NCI-H2171 treated with DMSO at 0.1 percent for 48 hours (cell line): ENCODE measurements around the gene UAP1L1.

Experiments used
- DNase-seq: peaks from one replicate; lab custom pipeline; 2025; lab: John Stamatoyannopoulos, UW

UAP1L1 gene

DNA sequence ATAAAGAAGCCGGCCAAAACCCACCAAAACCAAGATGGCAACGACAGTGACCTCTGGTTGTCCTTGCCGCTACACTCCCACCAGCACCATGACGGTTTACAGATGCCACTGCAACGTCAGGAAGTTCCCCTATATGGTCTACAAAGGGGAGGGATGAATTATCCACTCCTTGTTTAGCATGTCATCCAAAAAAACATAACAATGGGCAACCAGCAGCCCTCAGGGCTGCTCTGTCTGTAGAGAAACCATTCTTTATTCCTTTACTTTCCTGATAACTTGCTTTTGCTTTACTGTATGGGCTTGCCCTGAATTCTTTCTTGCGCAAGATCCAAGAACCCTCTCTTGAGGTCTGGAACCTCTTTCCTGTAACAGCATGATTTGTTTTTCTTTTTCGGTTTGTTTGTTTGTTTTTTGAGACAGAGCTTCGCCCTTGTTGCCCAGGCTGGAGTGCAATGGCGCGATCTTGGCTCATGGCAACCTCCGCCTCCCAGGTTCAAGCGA, 2.0 kb upstream of the UAP1L1 start:
- DNase-seq = no peak

GRCh38 chr9:137076636-137077009, 694 bp upstream of the UAP1L1 start:
- DNase-seq = no peak

DNA sequence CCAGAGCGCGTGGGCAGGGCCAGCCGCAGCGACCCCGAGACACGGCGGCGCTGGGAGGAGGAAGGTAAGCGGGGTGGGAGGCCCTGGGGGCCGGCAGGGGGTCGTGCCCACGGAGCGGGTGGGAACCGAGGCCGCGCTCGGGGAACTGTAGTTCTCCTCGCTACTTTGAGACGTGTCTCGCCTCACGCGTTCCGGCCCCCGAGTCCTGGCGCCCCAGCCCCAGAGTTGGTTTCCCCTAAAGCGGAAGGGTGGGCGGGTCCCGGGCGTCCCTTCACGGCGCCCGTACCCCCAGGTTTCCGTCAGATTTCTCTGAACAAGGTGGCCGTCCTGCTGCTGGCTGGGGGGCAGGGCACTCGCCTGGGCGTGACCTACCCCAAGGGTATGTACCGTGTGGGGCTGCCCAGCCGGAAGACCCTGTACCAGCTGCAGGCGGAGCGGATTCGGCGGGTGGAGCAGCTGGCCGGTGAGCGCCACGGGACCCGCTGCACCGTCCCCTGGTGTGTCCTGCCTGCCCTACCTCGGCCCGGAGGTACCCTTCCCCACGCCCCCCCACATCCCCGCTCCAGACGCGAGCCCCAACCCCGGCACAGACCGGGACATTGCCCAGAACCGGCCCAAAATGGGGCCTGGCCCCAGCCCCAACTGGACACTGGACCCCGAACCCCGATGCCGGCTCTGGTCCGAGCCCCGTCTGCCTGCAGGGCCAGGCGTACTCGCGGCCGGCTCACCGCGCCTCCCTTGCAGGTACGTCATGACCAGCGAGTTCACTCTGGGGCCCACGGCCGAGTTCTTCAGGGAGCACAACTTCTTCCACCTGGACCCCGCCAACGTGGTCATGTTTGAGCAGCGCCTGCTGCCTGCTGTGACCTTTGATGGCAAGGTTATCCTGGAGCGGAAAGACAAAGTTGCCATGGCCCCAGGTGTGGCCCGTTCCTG, 709 bp downstream of the UAP1L1 start:
- DNase-seq = no peak

GRCh38 chr9:137078701-137079400, 1.5 kb downstream of the UAP1L1 start:
- DNase-seq = no peak

GRCh38 chr9:137079401-137079787, 2.1 kb downstream of the UAP1L1 start:
- no peak for DNase-seq

GRCh38 chr9:137080260-137081122, 3.2 kb downstream of the UAP1L1 start:
- no peak for DNase-seq

DNA sequence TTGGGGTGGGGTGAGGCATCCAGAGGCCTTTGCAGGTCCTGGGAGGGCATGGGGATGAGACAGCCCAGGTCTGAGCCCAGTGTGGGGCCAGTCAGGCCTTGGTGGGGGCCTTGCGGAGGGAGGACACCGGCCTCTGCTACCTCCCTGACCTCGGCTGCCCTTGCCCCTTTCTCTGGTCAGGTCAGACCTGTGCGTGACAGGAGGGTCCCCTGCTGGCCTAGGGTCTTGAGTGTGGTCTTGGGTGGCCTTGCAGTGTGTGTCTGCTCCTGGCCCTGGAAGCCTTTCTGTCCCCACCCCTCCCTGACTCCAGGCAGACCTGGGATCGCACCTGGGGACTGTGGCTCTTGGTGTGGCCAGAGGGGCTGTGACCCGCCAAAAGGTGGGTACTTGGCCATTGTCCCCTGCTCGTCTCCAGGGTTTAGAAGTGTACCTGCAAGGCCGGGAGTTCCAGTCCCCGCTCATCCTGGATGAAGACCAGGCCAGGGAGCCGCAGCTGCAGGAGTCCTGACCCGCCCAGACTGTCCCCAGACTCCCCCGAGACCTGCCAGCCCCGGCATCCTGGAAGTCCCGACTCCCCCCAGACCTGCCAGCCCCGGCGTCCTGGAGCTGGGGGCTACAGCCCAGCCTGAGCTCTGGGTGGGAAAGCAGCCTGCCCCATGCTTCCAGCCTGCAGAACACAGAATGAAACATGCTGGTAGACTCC, 5.1 kb downstream of the UAP1L1 start:
- no peak for DNase-seq

GRCh38 chr9:137082925-137083290, 5.6 kb downstream of the UAP1L1 start:
- DNase-seq = no peak

DNA sequence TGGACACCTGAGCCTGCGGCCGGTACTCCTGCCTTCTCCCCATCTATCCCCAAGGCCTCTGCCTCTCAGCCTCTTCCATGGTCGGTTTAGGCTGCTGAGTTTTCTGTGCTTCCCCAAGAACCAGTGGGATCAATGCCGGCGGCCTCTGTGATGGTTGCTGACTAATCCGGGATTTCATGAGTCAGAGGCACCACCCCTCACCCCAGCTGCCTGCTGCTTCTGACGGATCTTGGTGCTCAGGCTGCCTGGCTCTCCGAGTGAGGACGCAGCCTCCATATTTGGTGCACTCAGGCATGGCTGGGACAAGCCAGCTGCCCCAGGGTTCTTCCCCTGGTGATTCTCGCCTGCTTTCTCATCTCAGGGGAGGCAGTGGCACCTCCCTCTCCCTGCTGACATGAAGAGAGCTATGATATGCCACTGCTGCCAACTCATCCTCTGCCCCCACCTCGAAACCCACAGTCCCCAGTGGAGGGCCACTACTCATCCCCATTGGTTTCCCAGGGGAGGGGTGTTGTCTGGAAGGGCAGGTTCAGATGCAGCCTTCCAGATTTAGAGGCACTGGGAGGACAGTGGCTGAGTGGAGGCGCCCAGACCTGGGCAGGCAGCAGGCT, 6.2 kb downstream of the UAP1L1 start:
- peak; percentile 50 for DNase-seq

GRCh38 chr9:137084526-137084925, 7.2 kb downstream of the UAP1L1 start:
- DNase-seq = no peak

DNA sequence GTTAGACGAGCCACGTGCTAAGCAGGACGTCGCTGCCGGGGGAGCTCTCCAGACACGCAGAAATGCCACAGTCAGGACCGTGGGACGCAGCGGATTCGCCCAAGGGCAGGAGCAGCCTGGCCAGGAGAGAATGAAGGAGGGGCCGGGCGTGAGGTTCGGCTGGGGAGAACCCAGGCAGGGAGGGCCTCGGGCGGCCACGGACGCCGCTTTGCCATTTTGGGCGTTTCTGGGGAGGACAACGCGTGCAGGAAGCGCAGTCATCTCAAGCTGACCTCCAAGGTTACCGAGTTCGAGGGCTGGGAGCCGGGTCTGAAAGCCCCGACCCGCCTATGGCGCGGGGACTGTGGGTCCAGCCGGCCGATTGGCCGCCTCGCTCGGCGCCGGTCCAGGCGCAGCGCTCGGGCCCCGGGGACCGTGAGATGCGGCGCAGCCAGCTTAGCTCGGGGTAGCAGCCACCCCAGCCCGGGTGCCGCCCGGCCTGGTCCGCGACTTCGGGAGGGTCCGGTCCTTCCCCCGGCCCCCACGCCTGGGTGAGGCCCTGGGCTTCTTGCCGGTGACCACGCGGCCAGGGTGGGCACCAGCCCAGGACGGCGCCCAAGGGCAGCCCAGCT, 8.7 kb downstream of the UAP1L1 start:
- peak; percentile 30 for DNase-seq

DNA sequence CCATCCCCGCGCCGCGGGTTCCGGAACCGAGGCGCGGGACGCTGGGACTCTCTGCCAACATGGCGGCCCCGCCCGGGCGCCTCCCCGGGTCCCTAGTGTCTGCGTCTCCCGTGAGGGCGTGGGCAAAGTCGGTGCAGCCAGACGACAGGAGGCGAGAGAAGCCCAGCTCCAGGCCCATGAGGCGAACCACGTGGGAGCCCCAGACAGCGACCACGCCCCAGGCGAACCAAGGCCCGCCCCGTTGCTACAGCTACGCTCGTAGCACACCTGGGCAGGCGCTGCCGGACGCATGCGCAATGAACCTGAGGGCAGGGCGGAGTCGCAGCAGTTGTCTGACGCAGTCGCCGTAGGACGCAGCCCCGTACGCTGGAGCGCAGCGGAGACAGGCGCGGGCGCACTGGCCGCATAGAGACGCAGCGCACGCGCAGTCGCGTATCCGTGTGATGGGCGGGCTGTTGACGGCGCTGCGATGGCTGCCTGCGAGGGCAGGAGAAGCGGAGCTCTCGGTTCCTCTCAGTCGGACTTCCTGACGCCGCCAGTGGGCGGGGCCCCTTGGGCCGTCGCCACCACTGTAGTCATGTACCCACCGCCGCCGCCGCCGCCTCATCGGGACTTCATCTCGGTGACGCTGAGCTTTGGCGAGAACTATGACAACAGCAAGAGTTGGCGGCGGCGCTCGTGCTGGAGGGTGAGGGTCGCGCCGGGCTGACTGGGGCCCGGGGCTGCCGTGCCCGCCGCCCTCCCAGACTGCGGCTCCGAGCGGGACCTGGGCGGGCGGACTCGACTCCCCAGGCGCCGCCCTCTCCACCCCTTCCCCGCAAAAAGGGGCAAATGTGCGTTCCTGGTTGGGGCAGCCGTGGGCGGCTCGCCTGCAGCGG, 9.5 kb downstream of the UAP1L1 start, which contains the start of gene MAN1B1:
TSS of gene MAN1B1 (plus strand) at position 455 of the 878 bp plus-strand sequence. CDS start at position 470, 15 bp downstream.
- DNase-seq = peak; percentile 100

GRCh38 chr9:137087409-137087925, 10.2 kb downstream of the UAP1L1 start:
- DNase-seq = no peak

DNA sequence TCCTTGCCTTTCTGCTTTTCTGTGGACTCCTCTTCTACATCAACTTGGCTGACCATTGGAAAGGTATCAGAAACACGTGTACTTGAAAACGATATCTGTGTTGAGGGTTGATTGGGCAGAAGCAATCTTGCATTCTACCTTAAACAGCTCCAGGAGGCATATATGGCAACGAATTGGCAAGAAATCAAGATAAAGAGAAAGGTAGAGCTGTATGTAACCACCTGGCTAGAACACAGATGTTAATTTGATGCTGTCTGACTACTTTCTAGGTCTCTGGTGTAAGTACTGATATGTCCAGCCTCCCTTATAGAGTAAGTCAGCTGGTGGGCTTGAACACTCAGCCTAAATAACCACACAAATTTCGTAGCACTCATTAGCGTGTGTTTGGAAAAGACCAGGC, 10.8 kb downstream of the UAP1L1 start:
- DNase-seq = peak; percentile 77

DNA sequence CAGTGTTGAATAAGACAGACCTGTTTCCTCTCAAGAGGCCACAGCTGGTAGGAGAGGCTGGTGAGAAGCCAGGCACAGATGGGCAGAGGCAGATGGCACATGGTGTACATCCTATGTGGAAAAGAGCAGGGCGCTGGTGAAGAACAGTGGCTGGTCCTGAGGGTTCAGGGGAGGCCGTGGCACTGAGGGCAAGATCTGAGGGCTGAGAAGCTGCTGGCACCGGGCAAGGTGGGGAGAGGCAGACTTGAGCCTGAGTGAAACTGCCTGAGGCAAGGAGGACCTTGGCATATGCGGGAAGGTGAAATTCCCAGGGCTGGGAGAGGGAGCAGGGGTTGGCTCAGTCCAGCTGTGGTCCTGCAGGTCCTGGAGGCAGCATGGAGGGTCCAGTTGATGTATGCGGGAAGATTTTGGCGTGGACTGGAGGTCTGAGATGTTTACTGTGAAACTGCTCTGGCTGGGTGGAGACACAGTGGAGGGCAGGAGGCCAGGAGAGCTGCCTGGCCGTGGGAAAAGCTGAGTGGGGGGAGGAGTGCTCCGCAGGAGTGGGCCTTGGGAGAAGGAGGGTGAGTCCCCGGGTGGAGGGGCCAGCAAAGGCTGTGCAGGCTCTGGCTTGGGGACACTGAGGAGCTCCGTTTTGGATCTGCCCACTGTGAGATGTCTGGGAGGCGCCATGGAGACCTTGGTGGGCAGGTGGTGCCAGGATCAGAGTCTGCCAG, 12.1 kb downstream of the UAP1L1 start:
- peak; percentile 89 for DNase-seq

DNA sequence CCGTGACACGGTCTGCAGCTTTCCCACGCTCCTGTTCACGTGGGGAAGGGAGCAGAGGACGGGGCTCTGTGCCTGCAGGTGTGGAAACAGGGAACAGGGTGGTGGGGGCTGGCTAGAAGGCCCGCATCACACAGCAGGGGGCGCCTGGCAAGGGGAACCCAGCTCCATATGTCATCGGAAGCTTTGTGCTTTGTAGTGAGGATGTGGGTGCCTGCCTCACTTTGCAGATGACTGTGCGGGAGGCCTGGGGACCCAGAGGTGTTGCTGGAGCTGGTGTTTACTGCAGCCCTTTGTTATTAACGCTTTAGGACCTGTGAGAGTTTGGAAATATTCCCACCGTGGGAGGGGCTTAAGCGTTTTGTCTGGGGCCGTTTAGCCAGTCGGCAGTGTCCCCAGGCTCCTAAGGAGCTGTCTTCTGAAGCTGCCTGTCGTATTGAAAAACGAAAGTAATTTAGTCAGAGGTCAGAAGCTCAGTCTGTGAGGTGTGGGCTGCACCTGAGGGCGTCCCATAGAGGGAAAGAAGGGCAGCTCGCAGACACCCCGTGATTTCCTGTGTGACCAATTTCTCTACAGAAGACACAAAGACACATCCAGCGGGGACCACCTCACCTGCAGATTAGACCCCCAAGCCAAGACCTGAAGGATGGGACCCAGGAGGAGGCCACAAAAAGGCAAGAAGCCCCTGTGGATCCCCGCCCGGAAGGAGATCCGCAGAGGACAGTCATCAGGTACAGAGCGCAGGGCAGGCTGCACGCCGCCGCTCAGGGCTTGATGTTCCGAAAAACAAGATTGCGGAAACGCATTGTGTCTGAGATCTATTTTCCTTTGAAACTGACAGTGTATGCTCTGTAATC, 18.6 kb downstream of the UAP1L1 start:
- peak; percentile 71 for DNase-seq

- DNase-seq = no peak
Observed at GRCh38 chr9:137096785-137097546, 19.6 kb downstream of the UAP1L1 start.
